ENCODE results near the gene WWP2.
"Not testable (repeated sequence)": the region's sequence is repeated elsewhere in the genome, so short reads cannot be mapped to it uniquely, and the experiment has no call there.

The WWP2 gene

GRCh38 chr16:69952116-69952515, 190.0 kb downstream of the WWP2 start:
- DNase-seq, result not testable (repeated sequence)

GRCh38 chr16:69952572-69953355, 190.6 kb downstream of the WWP2 start:
- not testable (repeated sequence) for DNase-seq

GRCh38 chr16:69954241-69954640, 192.1 kb downstream of the WWP2 start:
- not testable (repeated sequence) for DNase-seq

GRCh38 chr16:69963312-69963711, 201.2 kb downstream of the WWP2 start:
- DNase-seq, result not testable (repeated sequence)

- DNase-seq, result not testable (repeated sequence)
Measured at GRCh38 chr16:69964960-69965660, 203.0 kb downstream of the WWP2 start.

GRCh38 chr16:69965661-69966054, 203.5 kb downstream of the WWP2 start:
- DNase-seq, result not testable (repeated sequence)

GRCh38 chr16:69967688-69968087, 205.6 kb downstream of the WWP2 start:
- not testable (repeated sequence) for DNase-seq

GRCh38 chr16:69968125-69968524, 206.0 kb downstream of the WWP2 start:
- not testable (repeated sequence) for DNase-seq

GRCh38 chr16:69969657-69970056, 207.5 kb downstream of the WWP2 start:
- not testable (repeated sequence) for DNase-seq

GRCh38 chr16:69972120-69972519, 210.0 kb downstream of the WWP2 start:
- not testable (repeated sequence) for DNase-seq

- not testable (repeated sequence) for DNase-seq
Measured at GRCh38 chr16:69972935-69973334, 210.8 kb downstream of the WWP2 start.

- not testable (repeated sequence) for DNase-seq
Measured at GRCh38 chr16:69985196-69985595, 223.1 kb downstream of the WWP2 start.
